GM18868 (cell line): Measurements from ENCODE around the gene RNF5.

Experiments used
- ATAC-seq: cut with Tn5 transposase; IDR thresholded peaks from one replicate; pipeline ENCODE4 v1.9.1; 2021; ENCODE audit warnings: mild to moderate bottlenecking, moderate library complexity; ENCODE audit not compliant: unreplicated experiment

Gene RNF5

GRCh38 chr6:32151863-32152768 is 26.1 kb upstream of the RNF5 start, which contains the start of gene PRRT1:
PRRT1 (minus strand) TSS chr6:32151939; CDS start chr6:32151827, 112 bp downstream.
- ATAC-seq, result no peak

GRCh38 chr6:32152769-32153563 is 25.2 kb upstream of the RNF5 start:
- ATAC-seq, result no peak

- peak; percentile 28 for ATAC-seq
Measured at GRCh38 chr6:32153564-32154513, 24.4 kb upstream of the RNF5 start, which contains the start of gene PPT2. PPT2 (plus strand) TSS chr6:32154141; CDS start chr6:32154595, 454 bp downstream.

DNA sequence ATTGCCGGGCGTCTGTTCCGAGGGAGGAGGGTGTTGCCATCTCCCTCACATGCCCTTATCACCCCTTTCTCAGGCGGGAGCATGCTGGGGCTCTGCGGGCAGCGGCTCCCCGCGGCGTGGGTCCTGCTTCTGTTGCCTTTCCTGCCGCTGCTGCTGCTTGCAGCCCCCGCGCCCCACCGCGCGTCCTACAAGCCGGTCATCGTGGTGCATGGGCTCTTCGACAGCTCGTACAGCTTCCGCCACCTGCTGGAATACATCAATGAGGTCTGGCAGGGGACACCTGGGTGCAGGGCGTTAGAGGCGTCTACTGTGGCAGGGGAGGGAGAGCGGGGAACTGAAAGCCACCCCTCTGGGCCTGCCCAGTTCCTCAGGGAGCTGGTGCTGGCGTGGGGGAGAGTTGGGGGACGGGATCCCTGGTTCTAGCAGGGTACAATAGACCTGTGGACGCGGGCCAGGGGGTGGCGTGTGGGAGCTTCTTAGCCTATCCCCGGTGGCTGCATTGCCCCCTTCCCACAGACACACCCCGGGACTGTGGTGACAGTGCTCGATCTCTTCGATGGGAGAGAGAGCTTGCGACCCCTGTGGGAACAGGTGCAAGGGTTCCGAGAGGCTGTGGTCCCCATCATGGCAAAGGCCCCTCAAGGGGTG is 23.6 kb upstream of the RNF5 start:
- ATAC-seq, result peak; percentile 64

GRCh38 chr6:32156891-32157290 is 21.3 kb upstream of the RNF5 start:
- no peak for ATAC-seq

DNA sequence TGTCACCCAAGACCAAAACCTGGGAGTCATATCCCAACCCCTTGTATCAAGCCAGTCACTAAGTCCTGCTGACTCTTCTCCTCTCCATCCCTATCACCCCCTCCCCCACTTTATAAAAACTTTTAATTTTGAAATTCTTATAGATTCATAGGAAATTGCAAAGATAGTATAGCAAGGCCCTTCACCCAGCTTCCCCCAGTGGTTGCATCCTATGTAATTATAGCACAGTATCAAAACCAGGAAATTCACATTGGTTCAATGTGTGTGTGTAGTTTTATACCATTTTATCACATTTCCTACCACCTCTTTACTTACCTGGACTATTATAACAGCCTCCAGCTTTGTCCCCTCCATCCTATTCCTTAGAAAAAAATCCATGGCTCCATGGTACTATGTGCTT is 20.2 kb upstream of the RNF5 start:
- ATAC-seq, result no peak

GRCh38 chr6:32163559-32164258 is 14.5 kb upstream of the RNF5 start:
- no peak for ATAC-seq

DNA sequence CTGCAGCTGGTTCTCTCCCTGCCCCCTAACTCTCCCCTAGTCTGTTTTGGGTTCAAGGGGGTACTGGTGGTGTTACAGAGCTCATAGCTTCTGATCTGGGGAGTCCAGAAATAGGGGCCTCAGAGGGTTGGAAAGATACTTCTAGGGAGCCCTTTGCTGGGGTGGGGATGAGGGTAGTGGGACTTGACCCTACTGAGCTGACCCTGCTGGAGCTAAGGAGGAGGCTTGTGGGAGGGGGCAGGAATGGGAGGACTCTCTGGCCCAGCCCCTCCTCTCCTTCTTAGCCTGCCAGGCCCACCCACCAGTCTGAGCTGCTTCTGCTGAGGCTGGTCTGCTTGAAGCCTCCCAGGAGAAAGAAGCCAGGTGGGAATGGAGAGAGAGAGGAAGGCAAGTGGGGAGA is 13.9 kb upstream of the RNF5 start, which contains the start of gene EGFL8:
Gene EGFL8 (plus strand): TSS at position 301 of the 400 bp plus-strand sequence. CDS start 1,571 bp downstream, outside the sequence.
- no peak for ATAC-seq

GRCh38 chr6:32166411-32167061 is 11.7 kb upstream of the RNF5 start:
- ATAC-seq, result no peak

- ATAC-seq, result no peak
Measured at GRCh38 chr6:32167154-32167760, 10.9 kb upstream of the RNF5 start.

DNA sequence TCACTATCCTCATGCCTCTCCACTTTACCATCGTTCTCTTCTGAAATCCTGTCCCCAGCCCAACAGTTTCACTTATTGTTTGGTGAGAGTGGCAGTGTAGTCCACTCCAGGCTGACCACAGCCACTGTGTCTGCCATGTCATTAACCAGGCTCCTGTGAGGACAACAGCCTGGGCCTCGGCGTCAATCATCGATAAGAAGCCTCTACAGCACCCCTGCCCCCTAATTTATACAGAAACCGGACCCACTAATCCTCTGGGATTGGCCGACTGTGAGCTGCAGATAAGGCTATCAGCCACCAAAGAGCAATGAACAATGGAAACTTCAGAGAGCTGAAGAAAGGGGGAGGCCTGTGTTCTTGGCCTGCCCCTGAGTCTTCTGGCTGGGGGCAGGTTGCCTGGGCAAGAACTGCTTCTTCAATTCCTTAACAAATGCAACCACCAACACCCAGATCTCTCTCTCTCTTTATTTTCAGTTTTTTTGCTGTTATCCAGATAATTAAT is 10.4 kb upstream of the RNF5 start:
- no peak for ATAC-seq

- ATAC-seq, result no peak
Measured at GRCh38 chr6:32168350-32168749, 9.9 kb upstream of the RNF5 start.

- ATAC-seq, result no peak
Measured at GRCh38 chr6:32168807-32169591, 9.2 kb upstream of the RNF5 start.

DNA sequence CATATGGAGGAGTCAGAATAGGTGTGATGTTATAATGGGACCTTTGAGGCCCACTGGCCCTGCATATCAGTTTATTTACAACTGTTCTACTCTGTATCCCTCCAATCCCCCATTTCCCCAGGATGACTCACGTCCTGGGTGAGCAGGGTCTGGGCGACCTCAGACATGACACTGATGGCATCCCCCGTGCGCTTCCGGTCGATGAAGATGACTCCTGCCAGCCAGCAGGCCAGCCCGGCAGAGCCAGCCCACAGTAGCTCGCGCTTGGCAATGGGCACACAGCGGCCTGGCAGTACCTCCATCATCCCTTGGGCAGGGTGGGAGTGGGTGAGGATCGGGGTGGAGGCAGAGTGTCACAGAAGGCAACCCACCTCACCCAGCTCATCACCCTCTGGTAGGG is 7.9 kb upstream of the RNF5 start:
- ATAC-seq, result no peak

DNA sequence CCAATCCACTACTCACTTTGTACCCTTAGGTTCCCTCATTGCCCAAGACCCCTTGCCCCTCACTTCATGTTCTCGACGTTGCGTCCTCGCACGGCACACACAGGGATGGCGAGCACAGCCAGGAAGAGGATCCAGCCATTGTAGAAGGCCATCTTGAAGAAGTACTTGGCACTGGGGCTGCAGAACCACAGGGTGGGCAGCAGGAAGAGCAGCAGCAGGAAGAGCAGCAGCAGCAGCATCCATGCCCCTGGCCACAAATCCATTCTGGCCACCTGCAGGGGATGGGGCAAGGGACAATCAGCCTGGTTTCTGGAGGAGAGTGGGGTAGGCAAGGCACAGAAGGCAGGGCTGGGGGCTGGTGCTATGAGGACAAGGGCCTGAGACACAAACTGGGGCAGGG is 7.0 kb upstream of the RNF5 start:
- ATAC-seq, result no peak

DNA sequence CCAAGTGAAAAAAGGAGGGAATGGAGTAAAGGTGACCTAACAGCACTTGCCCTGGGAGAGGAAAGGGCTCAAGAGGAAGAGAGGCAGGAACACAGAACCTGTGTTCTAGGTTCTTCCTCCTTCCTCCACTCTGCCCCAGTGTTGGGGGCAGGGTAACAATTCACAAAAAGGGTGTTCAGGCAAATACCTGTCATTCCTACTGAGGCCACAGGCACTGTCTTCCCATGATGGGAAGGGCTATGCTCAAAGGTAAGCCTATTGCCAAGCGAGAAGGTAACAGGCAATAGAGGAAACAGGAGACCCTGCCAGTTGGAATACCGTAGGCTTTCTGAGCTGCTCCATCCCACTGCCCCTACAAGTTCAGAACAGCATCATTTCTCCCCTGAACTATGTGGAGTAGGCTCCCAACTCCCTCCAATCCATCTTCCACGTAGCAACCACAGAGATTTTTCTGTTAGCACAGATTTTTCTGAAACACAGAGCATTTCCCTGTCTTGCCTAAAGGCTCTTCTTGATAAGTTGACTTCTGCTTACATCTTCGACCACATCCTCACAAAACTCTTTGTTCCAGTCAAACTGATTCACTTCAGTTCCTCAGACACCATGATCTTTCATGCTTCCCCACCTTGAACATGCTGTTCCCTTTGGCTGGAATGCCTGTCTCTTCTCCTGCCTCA is 5.0 kb upstream of the RNF5 start:
- no peak for ATAC-seq

- ATAC-seq, result no peak
Measured at GRCh38 chr6:32174416-32174815, 3.8 kb upstream of the RNF5 start.
